ENCODE results near the gene L3MBTL2. TPM values are rescaled to one million over a fixed set of nuclear protein-coding genes. Genes with fewer than 3 reads are reported as not detected.
A peak's percentile ranks its signal among the peaks of the same experiment; 100 is the strongest.

L3MBTL2 gene
- total and polyA plus RNA-seq, 4 donors, result 17.1 to 32.2 (median 28.3) TPM

DNA sequence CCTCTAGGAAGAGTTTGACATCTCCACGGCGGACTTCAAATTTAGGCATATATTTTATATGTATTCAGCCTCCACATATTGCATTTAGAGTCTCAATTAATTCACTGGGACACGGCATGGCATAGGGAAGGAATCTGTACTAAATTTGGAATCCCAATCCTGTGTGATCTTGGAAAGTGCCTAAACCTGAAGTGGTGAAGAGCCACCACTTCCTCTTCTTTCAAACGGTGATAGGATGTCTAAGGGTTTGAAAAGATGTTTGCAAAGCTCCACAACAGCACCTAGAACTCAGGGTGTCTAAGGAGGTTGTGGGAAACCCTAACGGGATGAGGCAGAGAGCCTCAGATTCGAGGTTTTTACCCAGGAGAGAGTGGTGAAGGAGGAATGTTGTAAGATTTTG lies 1.0 kb upstream of the L3MBTL2 start:
- peaks cover 13% of the 10 kb centered on the region for H3K4me1 ChIP-seq (ENCODE audit: control insufficient read depth, insufficient read depth, low read length)
- WGBS (ENCODE audit: insufficient coverage), result 100% methylated on average over 1 of the region's 6 CpGs
- H3K27ac ChIP-seq (ENCODE audit: low read depth, low read length), result no peak overlapping the region
- no peaks in the 10 kb centered on the region for H3K9me3 ChIP-seq (ENCODE audit: control insufficient read depth, insufficient read depth, low read length)
- DNase-seq (ENCODE audit: low read depth in 4 of 6, low spot score in 6 of 6), result no peak
- peaks cover 12% of the 10 kb centered on the region for H3K36me3 ChIP-seq (ENCODE audit: control insufficient read depth, insufficient read depth, low read length)
- H3K27me3 ChIP-seq (ENCODE audit: control insufficient read depth, insufficient read depth, low read length), result peaks cover 3% of the 10 kb centered on the region
- H3K4me3 ChIP-seq (ENCODE audit: low read depth, low read length), result no peak overlapping the region

DNA sequence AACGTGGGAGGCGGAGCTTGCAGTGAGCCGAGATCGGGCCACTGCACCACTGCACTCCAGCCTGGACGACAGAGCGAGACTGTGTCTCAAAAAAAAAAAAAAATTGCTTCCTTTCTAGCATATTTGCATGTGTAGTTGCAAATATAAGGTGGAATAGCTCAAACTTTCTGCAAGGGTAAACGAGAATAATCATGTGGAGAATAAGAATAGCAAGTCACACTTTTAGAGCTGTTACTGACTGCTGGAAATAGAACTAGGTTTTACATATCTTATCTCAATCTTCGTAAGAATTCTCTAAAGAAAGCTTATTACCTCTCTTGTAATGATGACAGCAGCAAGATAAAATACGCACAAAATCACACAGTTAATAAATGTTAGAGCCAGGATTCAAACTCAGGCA lies 1.6 kb downstream of the L3MBTL2 start:
- H3K36me3 ChIP-seq (ENCODE audit: control insufficient read depth, insufficient read depth, low read length), result peaks cover 29% of the 10 kb centered on the region
- H3K4me1 ChIP-seq (ENCODE audit: control insufficient read depth, insufficient read depth, low read length), result peaks cover 13% of the 10 kb centered on the region
- H3K27me3 ChIP-seq (ENCODE audit: control insufficient read depth, insufficient read depth, low read length), result no peaks in the 10 kb centered on the region
- H3K4me3 ChIP-seq (ENCODE audit: low read depth, low read length), result no peak overlapping the region
- WGBS (ENCODE audit: insufficient coverage), result 100% methylated on average over 1 of the region's 9 CpGs
- H3K9me3 ChIP-seq (ENCODE audit: control insufficient read depth, insufficient read depth, low read length), result no peaks in the 10 kb centered on the region
- DNase-seq (ENCODE audit: low read depth in 4 of 6, low spot score in 6 of 6), result no peak
- H3K27ac ChIP-seq (ENCODE audit: low read depth, low read length), result no peak overlapping the region

DNA sequence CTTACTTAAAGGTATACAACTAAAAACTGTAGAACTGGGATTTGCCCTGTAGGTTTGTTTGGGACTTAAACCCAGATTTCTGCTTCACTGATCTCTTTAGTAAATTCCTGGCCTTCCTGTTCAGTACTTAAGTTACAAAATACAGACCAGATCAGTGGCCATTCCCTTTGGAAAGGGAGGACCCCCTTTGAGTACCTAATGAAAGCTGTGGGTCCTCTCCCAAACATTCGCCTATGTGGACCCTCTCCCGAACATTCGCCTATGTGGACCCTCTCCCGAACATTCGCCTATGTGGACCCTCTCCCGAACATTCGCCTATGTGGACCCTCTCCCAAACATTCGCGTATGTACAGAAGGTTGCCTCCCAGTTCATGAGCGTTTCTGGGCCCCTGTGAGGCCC lies 10.3 kb downstream of the L3MBTL2 start:
- Histone ChIP-seq H3K36me3 (ENCODE audit: control insufficient read depth, insufficient read depth, low read length) (peaks cover 78% of the 10 kb centered on the region), H3K27ac (ENCODE audit: low read depth, low read length) (no peak overlapping the region), H3K4me1 (ENCODE audit: control insufficient read depth, insufficient read depth, low read length) (peaks cover 11% of the 10 kb centered on the region), H3K9me3 (ENCODE audit: control insufficient read depth, insufficient read depth, low read length) (peaks cover 6% of the 10 kb centered on the region), H3K4me3 (ENCODE audit: low read depth, low read length) (no peak overlapping the region), H3K27me3 (ENCODE audit: control insufficient read depth, insufficient read depth, low read length) (no peaks in the 10 kb centered on the region)
- over 99% methylated on average over 10 of the region's 10 CpGs for WGBS (ENCODE audit: insufficient coverage)
- no peak for DNase-seq (ENCODE audit: low read depth in 4 of 6, low spot score in 6 of 6)

DNA sequence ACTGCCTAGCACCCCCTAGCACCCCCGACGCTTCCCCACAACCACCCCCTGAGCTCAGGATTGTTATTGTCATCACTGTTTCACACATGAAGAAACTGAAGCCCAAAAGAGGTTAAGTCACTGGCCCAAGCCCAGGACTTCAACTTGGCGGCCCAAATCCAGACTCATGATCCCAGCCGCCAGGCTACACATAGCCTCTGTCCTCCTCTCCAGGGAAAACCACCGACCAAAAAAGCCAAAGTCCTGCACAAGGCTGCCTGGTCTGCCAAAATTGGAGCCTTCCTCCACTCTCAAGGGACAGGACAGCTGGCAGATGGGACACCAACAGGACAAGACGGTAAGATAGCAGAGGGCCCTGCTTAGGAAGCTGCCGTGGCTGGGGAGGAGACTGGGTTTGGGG lies 10.8 kb downstream of the L3MBTL2 start:
- H3K27me3 ChIP-seq (ENCODE audit: control insufficient read depth, insufficient read depth, low read length), result no peaks in the 10 kb centered on the region
- WGBS (ENCODE audit: insufficient coverage), result 98% methylated on average over 7 of the region's 7 CpGs
- H3K36me3 ChIP-seq (ENCODE audit: control insufficient read depth, insufficient read depth, low read length), result peaks cover 81% of the 10 kb centered on the region
- H3K9me3 ChIP-seq (ENCODE audit: control insufficient read depth, insufficient read depth, low read length), result peaks cover 6% of the 10 kb centered on the region
- H3K4me1 ChIP-seq (ENCODE audit: control insufficient read depth, insufficient read depth, low read length), result peaks cover 11% of the 10 kb centered on the region
- H3K4me3 ChIP-seq (ENCODE audit: low read depth, low read length), result no peak overlapping the region
- no peak for DNase-seq (ENCODE audit: low read depth in 4 of 6, low spot score in 6 of 6)
- no peak overlapping the region for H3K27ac ChIP-seq (ENCODE audit: low read depth, low read length)

DNA sequence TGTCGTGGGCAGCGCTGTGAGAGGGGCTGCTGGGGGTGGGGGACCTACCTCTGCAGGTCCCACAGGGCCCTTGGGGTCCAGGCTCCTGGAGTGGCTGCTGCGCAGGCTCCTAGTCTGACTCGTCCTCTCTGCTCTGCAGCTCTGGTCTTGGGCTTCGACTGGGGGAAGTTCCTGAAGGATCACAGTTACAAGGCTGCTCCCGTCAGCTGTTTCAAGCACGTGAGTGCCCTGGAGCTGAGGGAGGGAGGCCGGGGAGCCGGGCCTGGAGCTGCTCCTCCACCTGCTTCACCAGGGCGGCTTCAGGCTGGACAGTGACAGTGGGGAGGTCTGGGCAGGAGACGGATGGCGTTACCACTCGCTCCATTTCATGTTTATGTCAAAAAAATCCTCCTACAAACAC lies 11.9 kb downstream of the L3MBTL2 start:
- H3K27me3 ChIP-seq (ENCODE audit: control insufficient read depth, insufficient read depth, low read length), result no peaks in the 10 kb centered on the region

DNA sequence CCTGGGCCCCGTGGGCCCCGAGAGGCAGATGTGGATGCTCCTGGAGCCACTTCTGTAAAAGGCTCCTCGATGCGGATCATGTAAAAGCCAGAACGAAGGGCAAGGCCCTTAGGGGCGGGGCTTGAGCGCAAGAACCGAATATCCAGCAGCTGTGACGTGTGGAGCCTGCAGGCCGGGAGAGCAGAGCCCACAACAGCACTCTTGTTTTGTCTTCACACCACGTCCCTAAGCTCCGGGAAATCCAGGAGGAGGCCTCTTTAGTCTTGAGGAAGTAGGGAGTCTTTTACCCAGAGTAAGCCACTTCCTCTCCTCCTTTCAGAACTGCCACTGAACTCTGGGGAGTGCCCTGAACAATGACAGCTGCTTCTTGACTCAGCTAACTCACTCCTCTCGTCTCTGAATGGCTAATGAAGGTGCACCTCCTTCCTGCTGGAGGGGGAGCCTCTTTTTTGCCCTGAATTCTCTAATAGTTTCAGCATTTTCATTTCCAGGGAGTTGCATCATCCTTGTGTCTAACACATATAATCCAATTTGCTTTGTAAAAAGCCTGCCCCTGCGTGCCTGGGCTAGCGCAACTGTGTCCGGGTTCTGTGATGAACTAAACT lies 12.5 kb downstream of the L3MBTL2 start:
- H3K27me3 ChIP-seq (ENCODE audit: control insufficient read depth, insufficient read depth, low read length), result no peaks in the 10 kb centered on the region
- no peak overlapping the region for H3K4me3 ChIP-seq (ENCODE audit: low read depth, low read length)
- peaks cover 12% of the 10 kb centered on the region for H3K4me1 ChIP-seq (ENCODE audit: control insufficient read depth, insufficient read depth, low read length)
- H3K27ac ChIP-seq (ENCODE audit: low read depth, low read length), result peak overlapping the region; percentile 65
- 61% methylated on average over 14 of the region's 16 CpGs for WGBS (ENCODE audit: insufficient coverage)
- peaks cover 84% of the 10 kb centered on the region for H3K36me3 ChIP-seq (ENCODE audit: control insufficient read depth, insufficient read depth, low read length)
- peak in 1 of 6 donors; percentile 40 for DNase-seq (ENCODE audit: low read depth in 4 of 6, low spot score in 6 of 6)
- H3K9me3 ChIP-seq (ENCODE audit: control insufficient read depth, insufficient read depth, low read length), result peaks cover 6% of the 10 kb centered on the region

More for the DNA sequence above, 11.9 kb downstream of the L3MBTL2 start:
- Histone ChIP-seq H3K4me3 (ENCODE audit: low read depth, low read length) (no peak overlapping the region), H3K36me3 (ENCODE audit: control insufficient read depth, insufficient read depth, low read length) (peaks cover 84% of the 10 kb centered on the region), H3K4me1 (ENCODE audit: control insufficient read depth, insufficient read depth, low read length) (peaks cover 11% of the 10 kb centered on the region), H3K9me3 (ENCODE audit: control insufficient read depth, insufficient read depth, low read length) (peaks cover 6% of the 10 kb centered on the region), H3K27ac (ENCODE audit: low read depth, low read length) (peak overlapping the region; percentile 65)
- no peak for DNase-seq (ENCODE audit: low read depth in 4 of 6, low spot score in 6 of 6)
- WGBS (ENCODE audit: insufficient coverage), result 85% methylated on average over 9 of the region's 13 CpGs

DNA sequence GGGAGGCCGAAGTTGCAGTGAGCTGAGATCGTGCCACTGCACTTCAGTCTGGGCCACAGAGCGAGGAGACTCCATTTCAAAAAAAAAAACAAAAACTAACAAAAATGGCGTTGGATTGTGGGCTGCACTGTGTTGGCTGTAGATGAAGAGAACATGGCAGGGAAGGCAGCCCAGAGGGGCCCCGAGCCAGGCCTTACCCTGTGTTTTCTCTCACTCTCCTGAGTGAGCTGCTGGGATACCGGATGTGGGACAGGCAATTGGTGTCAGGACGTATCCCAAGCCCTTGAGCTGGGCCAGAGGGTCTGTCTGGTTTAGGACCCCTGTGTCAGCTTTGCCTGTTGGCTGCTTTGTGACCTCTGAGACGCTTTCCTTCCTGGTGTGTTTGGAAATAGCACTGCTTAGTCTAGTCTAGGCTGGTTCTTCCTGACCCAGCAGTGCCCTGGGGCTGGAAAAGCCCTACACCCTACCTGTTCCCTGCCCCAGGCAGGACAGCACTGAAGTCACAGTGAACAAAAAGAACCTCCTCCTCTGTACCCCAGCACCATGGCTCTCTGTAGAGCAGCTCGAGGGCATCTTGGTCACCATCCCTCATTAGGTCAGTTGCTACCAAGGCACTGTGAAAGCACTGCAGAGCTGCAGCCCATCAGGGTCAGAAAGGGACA lies 17.9 kb downstream of the L3MBTL2 start:
- no peak overlapping the region for H3K27ac ChIP-seq (ENCODE audit: low read depth, low read length)
- H3K4me1 ChIP-seq (ENCODE audit: control insufficient read depth, insufficient read depth, low read length), result peaks cover 3% of the 10 kb centered on the region
- WGBS (ENCODE audit: insufficient coverage), result 92% methylated on average over 9 of the region's 9 CpGs

DNA sequence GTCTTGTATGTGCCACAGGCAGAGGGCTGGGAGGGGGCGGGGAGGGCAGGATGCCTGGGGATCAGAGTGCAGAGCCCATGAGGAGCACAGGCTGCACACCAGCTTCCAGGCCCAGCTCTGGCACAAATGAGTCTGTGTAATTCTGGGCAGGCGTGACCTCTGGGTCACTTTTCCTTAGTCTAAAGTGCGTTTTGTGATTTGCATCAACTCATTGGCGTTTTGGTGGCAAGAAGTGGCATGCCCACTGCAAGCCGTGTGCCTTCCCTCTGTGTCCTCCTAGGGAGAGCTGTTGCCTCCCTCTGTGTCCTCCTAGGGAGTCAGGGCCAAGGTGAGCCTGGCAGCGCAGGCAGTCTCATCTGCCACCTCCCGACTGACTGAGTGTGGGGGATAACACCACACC lies 18.4 kb downstream of the L3MBTL2 start:
- Histone ChIP-seq H3K27ac (ENCODE audit: low read depth, low read length) (no peak overlapping the region), H3K36me3 (ENCODE audit: control insufficient read depth, insufficient read depth, low read length) (peaks cover 94% of the 10 kb centered on the region)
- 93% methylated on average over 5 of the region's 7 CpGs for WGBS (ENCODE audit: insufficient coverage)

More for the DNA sequence above, 17.9 kb downstream of the L3MBTL2 start:
- Histone ChIP-seq H3K4me3 (ENCODE audit: low read depth, low read length) (no peak overlapping the region), H3K27me3 (ENCODE audit: control insufficient read depth, insufficient read depth, low read length) (no peaks in the 10 kb centered on the region), H3K9me3 (ENCODE audit: control insufficient read depth, insufficient read depth, low read length) (no peaks in the 10 kb centered on the region), H3K36me3 (ENCODE audit: control insufficient read depth, insufficient read depth, low read length) (peaks cover 89% of the 10 kb centered on the region)
- no peak for DNase-seq (ENCODE audit: low read depth in 4 of 6, low spot score in 6 of 6)

DNA sequence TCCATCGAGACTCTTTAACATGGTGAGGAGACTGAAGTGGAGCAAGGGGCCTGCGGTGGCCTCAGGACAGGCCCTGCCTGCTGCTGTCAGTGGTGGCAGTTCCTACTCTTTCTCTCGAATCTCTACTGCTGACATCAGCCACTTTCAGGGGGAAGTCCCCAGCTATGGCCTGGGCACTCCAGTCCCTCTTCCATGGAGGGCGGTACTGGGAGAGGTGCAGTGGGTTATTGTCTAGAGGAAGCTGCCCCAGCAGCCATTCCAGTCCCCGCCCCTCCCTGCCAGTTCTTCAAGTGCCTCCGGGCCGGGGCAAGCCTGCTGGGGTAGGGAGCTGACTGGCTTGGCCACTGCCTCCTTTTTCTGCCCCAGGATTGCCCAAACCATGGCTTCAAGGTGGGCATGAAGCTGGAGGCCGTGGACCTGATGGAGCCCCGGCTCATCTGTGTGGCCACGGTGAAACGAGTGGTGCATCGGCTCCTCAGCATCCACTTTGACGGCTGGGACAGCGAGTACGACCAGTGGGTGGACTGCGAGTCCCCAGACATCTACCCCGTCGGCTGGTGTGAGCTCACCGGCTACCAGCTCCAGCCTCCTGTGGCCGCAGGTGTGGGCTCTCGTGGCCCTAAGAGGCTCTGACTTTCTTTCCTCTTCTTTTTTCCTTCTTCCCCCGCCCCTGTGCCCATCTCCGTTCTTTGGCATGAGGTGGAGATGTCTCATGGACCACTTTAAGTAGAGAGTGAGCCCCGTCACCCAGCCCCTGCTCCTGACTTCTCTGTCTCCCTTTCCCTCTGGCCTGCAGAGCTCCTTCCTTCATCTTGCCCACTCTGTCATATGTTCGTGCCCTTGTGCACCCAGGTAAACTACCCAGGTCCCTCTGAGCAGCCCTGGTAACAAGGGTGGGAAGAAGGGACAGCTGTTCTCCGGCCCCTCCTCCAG lies 21.9 kb downstream of the L3MBTL2 start:
- Histone ChIP-seq H3K9me3 (ENCODE audit: control insufficient read depth, insufficient read depth, low read length) (no peaks in the 10 kb centered on the region), H3K4me3 (ENCODE audit: low read depth, low read length) (no peak overlapping the region), H3K36me3 (ENCODE audit: control insufficient read depth, insufficient read depth, low read length) (peaks cover 99% of the 10 kb centered on the region), H3K27me3 (ENCODE audit: control insufficient read depth, insufficient read depth, low read length) (no peaks in the 10 kb centered on the region), H3K4me1 (ENCODE audit: control insufficient read depth, insufficient read depth, low read length) (peaks cover 3% of the 10 kb centered on the region), H3K27ac (ENCODE audit: low read depth, low read length) (no peak overlapping the region)
- WGBS (ENCODE audit: insufficient coverage), result 95% methylated on average over 20 of the region's 26 CpGs
- DNase-seq (ENCODE audit: low read depth in 4 of 6, low spot score in 6 of 6), result no peak

More for the DNA sequence above, 18.4 kb downstream of the L3MBTL2 start:
- H3K9me3 ChIP-seq (ENCODE audit: control insufficient read depth, insufficient read depth, low read length), result no peaks in the 10 kb centered on the region
- H3K27me3 ChIP-seq (ENCODE audit: control insufficient read depth, insufficient read depth, low read length), result no peaks in the 10 kb centered on the region
- H3K4me1 ChIP-seq (ENCODE audit: control insufficient read depth, insufficient read depth, low read length), result peaks cover 3% of the 10 kb centered on the region
- no peak for DNase-seq (ENCODE audit: low read depth in 4 of 6, low spot score in 6 of 6)
- no peak overlapping the region for H3K4me3 ChIP-seq (ENCODE audit: low read depth, low read length)

Data from spinal cord (tissue), 10 donors.